ENCODE measurements around the gene PDK1. TPM values are rescaled to one million over a fixed set of nuclear protein-coding genes. Genes with fewer than 3 reads are reported as not detected.

PDK1 gene
- total and polyA plus RNA-seq, 2 experiments from 2014 or later = 25.6 to 42.0 TPM

DNA sequence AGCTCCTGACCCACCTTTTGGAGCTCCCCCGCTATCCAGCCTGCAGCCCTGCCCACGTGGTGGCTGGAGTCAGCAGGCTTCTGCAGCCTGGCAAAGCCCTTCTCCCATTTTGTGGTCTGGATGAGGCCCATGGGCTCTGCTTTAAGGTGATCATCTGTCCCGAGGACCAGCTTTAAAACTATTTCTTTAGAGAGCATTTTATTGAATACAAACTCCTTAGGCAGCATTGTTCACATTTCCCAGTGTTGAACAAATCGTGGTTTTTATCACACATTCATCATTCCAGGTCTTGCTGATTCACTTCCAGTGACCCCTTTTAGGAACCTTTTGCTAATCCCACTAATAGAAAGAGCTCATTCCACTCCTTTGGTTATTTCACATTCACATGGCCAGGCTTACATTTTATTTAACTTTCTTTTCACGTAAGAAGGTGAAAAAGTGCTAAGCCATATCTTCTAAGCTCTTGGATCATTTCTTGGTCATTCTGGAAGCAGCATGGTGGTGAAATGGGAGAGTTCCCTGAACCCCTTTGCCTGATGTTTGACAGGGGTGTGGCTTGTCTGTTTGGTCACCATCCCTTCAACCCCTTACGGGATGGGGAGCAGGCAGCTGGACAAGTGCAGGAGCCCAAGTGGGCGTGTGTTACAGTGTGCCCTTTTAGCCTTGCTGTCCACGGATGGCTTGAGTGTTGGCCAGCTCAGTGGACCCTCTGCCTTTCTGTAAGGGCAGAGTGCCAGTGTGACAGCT lies 99.4 kb downstream of the PDK1 start:
- H3K4me2 ChIP-seq = no peak overlapping the region
- no peak overlapping the region for H3K4me3 Mint-ChIP-seq
- no peak overlapping the region for H2AFZ ChIP-seq
- no peaks in the 10 kb centered on the region for H3K79me2 ChIP-seq (replicated peaks; ENCODE audit: insufficient read depth)
- no peak overlapping the region for H3K4me3 ChIP-seq
- H3K27me3 Mint-ChIP-seq (ENCODE audit: insufficient read depth, low read depth, poor library complexity) = peaks cover 2% of the 10 kb centered on the region
- H3F3A ChIP-seq (replicated peaks; ENCODE audit: low read depth) = no peaks in the 10 kb centered on the region
- no peak for TF ChIP-seq EZH2phosphoT487 (IDR thresholded peaks at IDR 0.05; ENCODE audit: unreplicated experiment)
- H3K4me1 Mint-ChIP-seq = no peaks in the 10 kb centered on the region
- H3K27me3 ChIP-seq (ENCODE audit: insufficient read depth) = no peaks in the 10 kb centered on the region
- 0 out of 2 replicates have a peak, but pooled peaks cover 6% of the 10 kb centered on the region for H3K36me3 ChIP-seq (ENCODE audit: insufficient read depth)
- no peak overlapping the region for H3K27ac Mint-ChIP-seq
- H3K27ac ChIP-seq (ENCODE audit: low read depth) = no peak overlapping the region
- H3K9me3 Mint-ChIP-seq = peaks cover 42% of the 10 kb centered on the region
- no peaks in the 10 kb centered on the region for H4K20me1 ChIP-seq (replicated peaks; ENCODE audit: insufficient read depth)
- no peaks in the 10 kb centered on the region for H3K9me2 ChIP-seq (ENCODE audit: insufficient read depth)
- H3K4me1 ChIP-seq (ENCODE audit: insufficient read depth) = no peaks in the 10 kb centered on the region
- DNase-seq (ENCODE audit: low spot score) = no peak
- ATAC-seq = no peak
- H3K36me3 Mint-ChIP-seq (ENCODE audit: low read depth) = peaks cover 14% of the 10 kb centered on the region

DNA sequence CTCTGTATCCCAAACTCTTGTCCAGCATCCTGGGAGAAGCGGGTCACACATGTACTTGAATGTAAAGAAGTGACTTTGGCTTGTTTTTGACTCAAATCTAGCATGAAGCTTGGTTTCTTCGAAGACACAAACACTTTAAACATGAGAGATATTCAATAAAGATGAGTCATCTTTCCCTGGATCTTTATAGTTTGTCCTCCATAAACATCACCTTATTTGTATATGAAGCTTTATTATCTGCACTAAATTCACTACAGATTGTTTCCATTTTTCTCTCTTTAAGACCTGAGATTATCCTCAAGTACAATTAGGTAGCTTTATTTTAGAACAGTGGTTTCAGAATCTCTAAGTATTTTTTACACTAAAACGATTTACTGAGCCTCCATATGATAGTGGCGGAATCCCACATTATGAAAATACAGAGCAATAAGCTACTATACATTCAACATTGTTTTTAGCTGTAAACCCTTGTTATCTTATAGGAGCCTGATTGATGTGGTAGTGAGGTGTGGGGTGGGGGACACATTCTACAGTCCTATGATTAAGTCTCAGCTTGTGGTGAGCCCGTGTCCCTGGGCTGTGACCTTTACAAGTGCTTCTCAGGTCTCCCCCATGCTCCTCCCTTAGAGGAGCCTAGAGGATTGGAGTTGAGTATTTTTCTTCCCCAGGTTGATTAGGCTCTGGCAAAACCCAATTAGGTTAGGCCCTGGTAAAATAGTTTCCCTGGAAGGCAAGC lies 100.1 kb downstream of the PDK1 start:
- H3K9me2 ChIP-seq (ENCODE audit: insufficient read depth) = no peaks in the 10 kb centered on the region
- H3K27me3 Mint-ChIP-seq (ENCODE audit: insufficient read depth, low read depth, poor library complexity) = peaks cover 2% of the 10 kb centered on the region
- H3K27ac Mint-ChIP-seq = no peak overlapping the region
- 0 out of 2 replicates have a peak, but pooled peaks cover 6% of the 10 kb centered on the region for H3K36me3 ChIP-seq (ENCODE audit: insufficient read depth)
- H3K9me3 Mint-ChIP-seq = peaks cover 46% of the 10 kb centered on the region
- ATAC-seq (no peak), DNase-seq (ENCODE audit: low spot score) (peak; percentile 8)
- H3K4me1 ChIP-seq (ENCODE audit: insufficient read depth) = no peaks in the 10 kb centered on the region
- no peaks in the 10 kb centered on the region for H3K4me1 Mint-ChIP-seq
- peaks cover 18% of the 10 kb centered on the region for H3K36me3 Mint-ChIP-seq (ENCODE audit: low read depth)
- no peak overlapping the region for H3K27ac ChIP-seq (ENCODE audit: low read depth)
- H3K27me3 ChIP-seq (ENCODE audit: insufficient read depth) = no peaks in the 10 kb centered on the region
- H4K20me1 ChIP-seq (replicated peaks; ENCODE audit: insufficient read depth) = no peaks in the 10 kb centered on the region
- no peaks in the 10 kb centered on the region for H3F3A ChIP-seq (replicated peaks; ENCODE audit: low read depth)
- H3K4me3 Mint-ChIP-seq = no peak overlapping the region
- no peaks in the 10 kb centered on the region for H3K79me2 ChIP-seq (replicated peaks; ENCODE audit: insufficient read depth)
- no peak overlapping the region for H3K4me3 ChIP-seq
- no peak overlapping the region for H2AFZ ChIP-seq
- H3K4me2 ChIP-seq = no peak overlapping the region
- TF ChIP-seq, protein P1, sequence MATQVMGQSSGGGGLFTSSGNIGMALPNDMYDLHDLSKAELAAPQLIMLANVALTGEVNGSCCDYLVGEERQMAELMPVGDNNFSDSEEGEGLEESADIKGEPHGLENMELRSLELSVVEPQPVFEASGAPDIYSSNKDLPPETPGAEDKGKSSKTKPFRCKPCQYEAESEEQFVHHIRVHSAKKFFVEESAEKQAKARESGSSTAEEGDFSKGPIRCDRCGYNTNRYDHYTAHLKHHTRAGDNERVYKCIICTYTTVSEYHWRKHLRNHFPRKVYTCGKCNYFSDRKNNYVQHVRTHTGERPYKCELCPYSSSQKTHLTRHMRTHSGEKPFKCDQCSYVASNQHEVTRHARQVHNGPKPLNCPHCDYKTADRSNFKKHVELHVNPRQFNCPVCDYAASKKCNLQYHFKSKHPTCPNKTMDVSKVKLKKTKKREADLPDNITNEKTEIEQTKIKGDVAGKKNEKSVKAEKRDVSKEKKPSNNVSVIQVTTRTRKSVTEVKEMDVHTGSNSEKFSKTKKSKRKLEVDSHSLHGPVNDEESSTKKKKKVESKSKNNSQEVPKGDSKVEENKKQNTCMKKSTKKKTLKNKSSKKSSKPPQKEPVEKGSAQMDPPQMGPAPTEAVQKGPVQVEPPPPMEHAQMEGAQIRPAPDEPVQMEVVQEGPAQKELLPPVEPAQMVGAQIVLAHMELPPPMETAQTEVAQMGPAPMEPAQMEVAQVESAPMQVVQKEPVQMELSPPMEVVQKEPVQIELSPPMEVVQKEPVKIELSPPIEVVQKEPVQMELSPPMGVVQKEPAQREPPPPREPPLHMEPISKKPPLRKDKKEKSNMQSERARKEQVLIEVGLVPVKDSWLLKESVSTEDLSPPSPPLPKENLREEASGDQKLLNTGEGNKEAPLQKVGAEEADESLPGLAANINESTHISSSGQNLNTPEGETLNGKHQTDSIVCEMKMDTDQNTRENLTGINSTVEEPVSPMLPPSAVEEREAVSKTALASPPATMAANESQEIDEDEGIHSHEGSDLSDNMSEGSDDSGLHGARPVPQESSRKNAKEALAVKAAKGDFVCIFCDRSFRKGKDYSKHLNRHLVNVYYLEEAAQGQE (IDR thresholded peaks at IDR 0.05; ENCODE audit: unreplicated experiment) = no peak
- TF ChIP-seq NANOG (IDR thresholded peaks at IDR 0.05; ENCODE audit: borderline replicate concordance) (no peak), POLR2AphosphoS5 (IDR thresholded peaks at IDR 0.05; ENCODE audit: low read depth) (no peak), ZNF114 (CRISPR knock-in tag; IDR thresholded peaks at IDR 0.05) (no peak), ZNF331 (CRISPR knock-in tag; IDR thresholded peaks at IDR 0.05; ENCODE audit: low read depth) (no peak), CREB1 (CRISPR knock-in tag; IDR thresholded peaks at IDR 0.05; ENCODE audit: low read depth) (no peak), EZH2phosphoT487 (IDR thresholded peaks at IDR 0.05; ENCODE audit: unreplicated experiment) (no peak), STAT1 (IDR thresholded peaks at IDR 0.05; ENCODE audit: unreplicated experiment) (no peak)
- TF ChIP-seq, protein P2, sequence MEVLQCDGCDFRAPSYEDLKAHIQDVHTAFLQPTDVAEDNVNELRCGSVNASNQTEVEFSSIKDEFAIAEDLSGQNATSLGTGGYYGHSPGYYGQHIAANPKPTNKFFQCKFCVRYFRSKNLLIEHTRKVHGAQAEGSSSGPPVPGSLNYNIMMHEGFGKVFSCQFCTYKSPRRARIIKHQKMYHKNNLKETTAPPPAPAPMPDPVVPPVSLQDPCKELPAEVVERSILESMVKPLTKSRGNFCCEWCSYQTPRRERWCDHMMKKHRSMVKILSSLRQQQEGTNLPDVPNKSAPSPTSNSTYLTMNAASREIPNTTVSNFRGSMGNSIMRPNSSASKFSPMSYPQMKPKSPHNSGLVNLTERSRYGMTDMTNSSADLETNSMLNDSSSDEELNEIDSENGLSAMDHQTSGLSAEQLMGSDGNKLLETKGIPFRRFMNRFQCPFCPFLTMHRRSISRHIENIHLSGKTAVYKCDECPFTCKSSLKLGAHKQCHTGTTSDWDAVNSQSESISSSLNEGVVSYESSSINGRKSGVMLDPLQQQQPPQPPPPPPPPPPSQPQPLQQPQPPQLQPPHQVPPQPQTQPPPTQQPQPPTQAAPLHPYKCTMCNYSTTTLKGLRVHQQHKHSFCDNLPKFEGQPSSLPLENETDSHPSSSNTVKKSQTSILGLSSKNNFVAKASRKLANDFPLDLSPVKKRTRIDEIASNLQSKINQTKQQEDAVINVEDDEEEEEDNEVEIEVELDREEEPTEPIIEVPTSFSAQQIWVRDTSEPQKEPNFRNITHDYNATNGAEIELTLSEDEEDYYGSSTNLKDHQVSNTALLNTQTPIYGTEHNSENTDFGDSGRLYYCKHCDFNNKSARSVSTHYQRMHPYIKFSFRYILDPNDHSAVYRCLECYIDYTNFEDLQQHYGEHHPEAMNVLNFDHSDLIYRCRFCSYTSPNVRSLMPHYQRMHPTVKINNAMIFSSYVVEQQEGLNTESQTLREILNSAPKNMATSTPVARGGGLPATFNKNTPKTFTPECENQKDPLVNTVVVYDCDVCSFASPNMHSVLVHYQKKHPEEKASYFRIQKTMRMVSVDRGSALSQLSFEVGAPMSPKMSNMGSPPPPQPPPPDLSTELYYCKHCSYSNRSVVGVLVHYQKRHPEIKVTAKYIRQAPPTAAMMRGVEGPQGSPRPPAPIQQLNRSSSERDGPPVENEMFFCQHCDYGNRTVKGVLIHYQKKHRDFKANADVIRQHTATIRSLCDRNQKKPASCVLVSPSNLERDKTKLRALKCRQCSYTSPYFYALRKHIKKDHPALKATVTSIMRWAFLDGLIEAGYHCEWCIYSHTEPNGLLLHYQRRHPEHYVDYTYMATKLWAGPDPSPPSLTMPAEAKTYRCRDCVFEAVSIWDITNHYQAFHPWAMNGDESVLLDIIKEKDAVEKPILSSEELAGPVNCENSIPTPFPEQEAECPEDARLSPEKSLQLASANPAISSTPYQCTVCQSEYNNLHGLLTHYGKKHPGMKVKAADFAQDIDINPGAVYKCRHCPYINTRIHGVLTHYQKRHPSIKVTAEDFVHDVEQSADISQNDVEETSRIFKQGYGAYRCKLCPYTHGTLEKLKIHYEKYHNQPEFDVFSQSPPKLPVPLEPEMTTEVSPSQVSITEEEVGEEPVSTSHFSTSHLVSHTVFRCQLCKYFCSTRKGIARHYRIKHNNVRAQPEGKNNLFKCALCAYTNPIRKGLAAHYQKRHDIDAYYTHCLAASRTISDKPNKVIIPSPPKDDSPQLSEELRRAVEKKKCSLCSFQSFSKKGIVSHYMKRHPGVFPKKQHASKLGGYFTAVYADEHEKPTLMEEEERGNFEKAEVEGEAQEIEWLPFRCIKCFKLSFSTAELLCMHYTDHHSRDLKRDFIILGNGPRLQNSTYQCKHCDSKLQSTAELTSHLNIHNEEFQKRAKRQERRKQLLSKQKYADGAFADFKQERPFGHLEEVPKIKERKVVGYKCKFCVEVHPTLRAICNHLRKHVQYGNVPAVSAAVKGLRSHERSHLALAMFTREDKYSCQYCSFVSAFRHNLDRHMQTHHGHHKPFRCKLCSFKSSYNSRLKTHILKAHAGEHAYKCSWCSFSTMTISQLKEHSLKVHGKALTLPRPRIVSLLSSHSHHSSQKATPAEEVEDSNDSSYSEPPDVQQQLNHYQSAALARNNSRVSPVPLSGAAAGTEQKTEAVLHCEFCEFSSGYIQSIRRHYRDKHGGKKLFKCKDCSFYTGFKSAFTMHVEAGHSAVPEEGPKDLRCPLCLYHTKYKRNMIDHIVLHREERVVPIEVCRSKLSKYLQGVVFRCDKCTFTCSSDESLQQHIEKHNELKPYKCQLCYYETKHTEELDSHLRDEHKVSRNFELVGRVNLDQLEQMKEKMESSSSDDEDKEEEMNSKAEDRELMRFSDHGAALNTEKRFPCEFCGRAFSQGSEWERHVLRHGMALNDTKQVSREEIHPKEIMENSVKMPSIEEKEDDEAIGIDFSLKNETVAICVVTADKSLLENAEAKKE (CRISPR knock-in tag; IDR thresholded peaks at IDR 0.05) = no peak
